ENCODE measurements around the gene SLC18A2. TPM values are rescaled to one million over a fixed set of nuclear protein-coding genes. Genes with fewer than 3 reads are reported as not detected.
A peak's percentile ranks its signal among the peaks of the same experiment; 100 is the strongest.
"Not testable (repeated sequence)": the region's sequence is repeated elsewhere in the genome, so short reads cannot be mapped to it uniquely, and the experiment has no call there.

The SLC18A2 gene
- total RNA-seq, 2 donors from 2014 or later = 0.37 to 1.6 TPM

- intact Hi-C loops (cut with DNase I, micrococcal nuclease) = no loop called here
- DNase-seq = no peak
- no peak for ATAC-seq
These were observed 16.0 kb downstream of the SLC18A2 start for GRCh38 chr10:117256910-117257309.

GRCh38 chr10:117257721-117258120, 16.8 kb downstream of the SLC18A2 start:
- ATAC-seq (no peak), DNase-seq (no peak)
- intact Hi-C loops (cut with DNase I, micrococcal nuclease) = no loop called here

- intact Hi-C loops (cut with DNase I, micrococcal nuclease) = no loop called here
- no peak for DNase-seq
- ATAC-seq = no peak
These were observed 18.4 kb downstream of the SLC18A2 start for GRCh38 chr10:117259279-117259678.

GRCh38 chr10:117260084-117260483, 19.2 kb downstream of the SLC18A2 start:
- no peak for DNase-seq
- no peak for ATAC-seq
- intact Hi-C loops (cut with DNase I, micrococcal nuclease) = no loop called here

GRCh38 chr10:117261501-117261900, 20.6 kb downstream of the SLC18A2 start:
- ATAC-seq = no peak

GRCh38 chr10:117262291-117262902, 21.5 kb downstream of the SLC18A2 start:
- intact Hi-C loops (cut with DNase I, micrococcal nuclease) = no loop called here
- DNase-seq (no peak), ATAC-seq (no peak)

More at GRCh38 chr10:117261501-117261900, 20.6 kb downstream of the SLC18A2 start:
- DNase-seq = no peak
- intact Hi-C loops (cut with DNase I, micrococcal nuclease) = no loop called here

- ATAC-seq (no peak), DNase-seq (no peak)
- intact Hi-C loops (cut with DNase I, micrococcal nuclease) = no loop called here
These were observed 22.0 kb downstream of the SLC18A2 start for GRCh38 chr10:117262903-117263293.

- intact Hi-C loops (cut with DNase I, micrococcal nuclease) = no loop called here
- DNase-seq = no peak
- no peak for ATAC-seq
These were observed 23.9 kb downstream of the SLC18A2 start for GRCh38 chr10:117264782-117265181.

GRCh38 chr10:117266400-117266799, 25.5 kb downstream of the SLC18A2 start:
- no peak for DNase-seq
- no peak for ATAC-seq
- intact Hi-C loops (cut with DNase I, micrococcal nuclease) = no loop called here

GRCh38 chr10:117266812-117267211, 25.9 kb downstream of the SLC18A2 start:
- intact Hi-C loops (cut with DNase I, micrococcal nuclease) = no loop called here
- DNase-seq = no peak
- no peak for ATAC-seq

GRCh38 chr10:117268258-117268657, 27.3 kb downstream of the SLC18A2 start:
- ATAC-seq = no peak
- no peak for DNase-seq
- intact Hi-C loops (cut with DNase I, micrococcal nuclease) = no loop called here

- DNase-seq (no peak), ATAC-seq (no peak)
- intact Hi-C loops (cut with DNase I, micrococcal nuclease) = no loop called here
These were observed 28.0 kb downstream of the SLC18A2 start for GRCh38 chr10:117268907-117269306.

GRCh38 chr10:117271427-117271826, 30.5 kb downstream of the SLC18A2 start:
- no peak for ATAC-seq
- intact Hi-C loops (cut with DNase I, micrococcal nuclease) = no loop called here
- no peak for DNase-seq

- no peak for DNase-seq
- intact Hi-C loops (cut with DNase I, micrococcal nuclease) = no loop called here
- ATAC-seq = no peak
These were observed 31.5 kb downstream of the SLC18A2 start for GRCh38 chr10:117272195-117273076.

GRCh38 chr10:117273980-117274379, 33.1 kb downstream of the SLC18A2 start:
- no peak for ATAC-seq
- intact Hi-C loops (cut with DNase I, micrococcal nuclease) = no loop called here
- no peak for DNase-seq

GRCh38 chr10:117274509-117274908, 33.6 kb downstream of the SLC18A2 start:
- ATAC-seq (peak; percentile 15), DNase-seq (no peak)
- intact Hi-C loops (cut with DNase I, micrococcal nuclease) = no loop called here

- intact Hi-C loops (cut with DNase I, micrococcal nuclease) = no loop called here
- ATAC-seq = no peak
- no peak for DNase-seq
These were observed 34.2 kb downstream of the SLC18A2 start for GRCh38 chr10:117275121-117275520.

- intact Hi-C loops (cut with DNase I, micrococcal nuclease) = no loop called here
- no peak for DNase-seq
- no peak for ATAC-seq
These were observed 36.8 kb downstream of the SLC18A2 start for GRCh38 chr10:117277675-117278074.

GRCh38 chr10:117284716-117285494, 44.0 kb downstream of the SLC18A2 start:
- ATAC-seq = no peak
- intact Hi-C loops (cut with DNase I, micrococcal nuclease) = no loop called here

GRCh38 chr10:117290872-117291271, 50.0 kb downstream of the SLC18A2 start:
- intact Hi-C loops (cut with DNase I, micrococcal nuclease); ATAC-seq; DNase-seq: not testable (repeated sequence)

More at GRCh38 chr10:117284716-117285494, 44.0 kb downstream of the SLC18A2 start:
- DNase-seq = no peak
